ENCODE measurements around the gene FOS.
"Not testable (repeated sequence)": the region's sequence is repeated elsewhere in the genome, so short reads cannot be mapped to it uniquely, and the experiment has no call there.

FOS gene

DNA sequence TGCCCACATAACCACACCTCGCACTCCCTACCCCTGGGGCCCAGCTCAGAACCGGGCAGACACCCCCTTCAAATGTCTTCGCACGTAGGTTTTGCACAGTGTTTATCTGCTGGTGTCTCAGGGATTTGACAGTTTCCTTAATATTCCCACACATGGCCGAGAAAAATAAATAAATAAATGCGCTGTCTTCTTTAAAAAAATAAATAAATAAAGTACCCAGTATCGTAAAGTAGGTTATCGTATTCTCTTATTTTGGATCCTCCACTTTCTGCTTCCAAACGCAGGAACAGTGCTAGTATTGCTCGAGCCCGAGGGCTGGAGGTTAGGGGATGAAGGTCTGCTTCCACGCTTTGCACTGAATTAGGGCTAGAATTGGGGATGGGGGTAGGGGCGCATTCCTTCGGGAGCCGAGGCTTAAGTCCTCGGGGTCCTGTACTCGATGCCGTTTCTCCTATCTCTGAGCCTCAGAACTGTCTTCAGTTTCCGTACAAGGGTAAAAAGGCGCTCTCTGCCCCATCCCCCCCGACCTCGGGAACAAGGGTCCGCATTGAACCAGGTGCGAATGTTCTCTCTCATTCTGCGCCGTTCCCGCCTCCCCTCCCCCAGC lies 710 bp upstream of the FOS start:
- DNase-seq, result no peak

DNA sequence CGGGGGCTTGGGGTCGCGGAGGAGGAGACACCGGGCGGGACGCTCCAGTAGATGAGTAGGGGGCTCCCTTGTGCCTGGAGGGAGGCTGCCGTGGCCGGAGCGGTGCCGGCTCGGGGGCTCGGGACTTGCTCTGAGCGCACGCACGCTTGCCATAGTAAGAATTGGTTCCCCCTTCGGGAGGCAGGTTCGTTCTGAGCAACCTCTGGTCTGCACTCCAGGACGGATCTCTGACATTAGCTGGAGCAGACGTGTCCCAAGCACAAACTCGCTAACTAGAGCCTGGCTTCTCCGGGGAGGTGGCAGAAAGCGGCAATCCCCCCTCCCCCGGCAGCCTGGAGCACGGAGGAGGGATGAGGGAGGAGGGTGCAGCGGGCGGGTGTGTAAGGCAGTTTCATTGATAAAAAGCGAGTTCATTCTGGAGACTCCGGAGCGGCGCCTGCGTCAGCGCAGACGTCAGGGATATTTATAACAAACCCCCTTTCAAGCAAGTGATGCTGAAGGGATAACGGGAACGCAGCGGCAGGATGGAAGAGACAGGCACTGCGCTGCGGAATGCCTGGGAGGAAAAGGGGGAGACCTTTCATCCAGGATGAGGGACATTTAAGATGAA lies 630 bp downstream of the FOS start:
- no peak for DNase-seq

DNA sequence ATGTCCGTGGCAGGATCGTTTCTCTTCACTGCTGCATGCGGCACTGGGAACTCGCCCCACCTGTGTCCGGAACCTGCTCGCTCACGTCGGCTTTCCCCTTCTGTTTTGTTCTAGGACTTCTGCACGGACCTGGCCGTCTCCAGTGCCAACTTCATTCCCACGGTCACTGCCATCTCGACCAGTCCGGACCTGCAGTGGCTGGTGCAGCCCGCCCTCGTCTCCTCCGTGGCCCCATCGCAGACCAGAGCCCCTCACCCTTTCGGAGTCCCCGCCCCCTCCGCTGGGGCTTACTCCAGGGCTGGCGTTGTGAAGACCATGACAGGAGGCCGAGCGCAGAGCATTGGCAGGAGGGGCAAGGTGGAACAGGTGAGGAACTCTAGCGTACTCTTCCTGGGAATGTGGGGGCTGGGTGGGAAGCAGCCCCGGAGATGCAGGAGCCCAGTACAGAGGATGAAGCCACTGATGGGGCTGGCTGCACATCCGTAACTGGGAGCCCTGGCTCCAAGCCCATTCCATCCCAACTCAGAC lies 1.2 kb downstream of the FOS start:
- no peak for DNase-seq

DNA sequence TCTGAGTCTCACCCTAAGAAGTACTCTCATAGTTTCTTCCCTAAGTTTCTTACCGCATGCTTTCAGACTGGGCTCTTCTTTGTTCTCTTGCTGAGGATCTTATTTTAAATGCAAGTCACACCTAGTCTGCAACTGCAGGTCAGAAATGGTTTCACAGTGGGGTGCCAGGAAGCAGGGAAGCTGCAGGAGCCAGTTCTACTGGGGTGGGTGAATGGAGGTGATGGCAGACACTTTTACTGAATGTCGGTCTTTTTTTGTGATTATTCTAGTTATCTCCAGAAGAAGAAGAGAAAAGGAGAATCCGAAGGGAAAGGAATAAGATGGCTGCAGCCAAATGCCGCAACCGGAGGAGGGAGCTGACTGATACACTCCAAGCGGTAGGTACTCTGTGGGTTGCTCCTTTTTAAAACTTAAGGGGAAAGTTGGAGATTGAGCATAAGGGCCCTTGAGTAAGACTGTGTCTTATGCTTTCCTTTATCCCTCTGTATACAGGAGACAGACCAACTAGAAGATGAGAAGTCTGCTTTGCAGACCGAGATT lies 1.7 kb downstream of the FOS start:
- no peak for DNase-seq

DNA sequence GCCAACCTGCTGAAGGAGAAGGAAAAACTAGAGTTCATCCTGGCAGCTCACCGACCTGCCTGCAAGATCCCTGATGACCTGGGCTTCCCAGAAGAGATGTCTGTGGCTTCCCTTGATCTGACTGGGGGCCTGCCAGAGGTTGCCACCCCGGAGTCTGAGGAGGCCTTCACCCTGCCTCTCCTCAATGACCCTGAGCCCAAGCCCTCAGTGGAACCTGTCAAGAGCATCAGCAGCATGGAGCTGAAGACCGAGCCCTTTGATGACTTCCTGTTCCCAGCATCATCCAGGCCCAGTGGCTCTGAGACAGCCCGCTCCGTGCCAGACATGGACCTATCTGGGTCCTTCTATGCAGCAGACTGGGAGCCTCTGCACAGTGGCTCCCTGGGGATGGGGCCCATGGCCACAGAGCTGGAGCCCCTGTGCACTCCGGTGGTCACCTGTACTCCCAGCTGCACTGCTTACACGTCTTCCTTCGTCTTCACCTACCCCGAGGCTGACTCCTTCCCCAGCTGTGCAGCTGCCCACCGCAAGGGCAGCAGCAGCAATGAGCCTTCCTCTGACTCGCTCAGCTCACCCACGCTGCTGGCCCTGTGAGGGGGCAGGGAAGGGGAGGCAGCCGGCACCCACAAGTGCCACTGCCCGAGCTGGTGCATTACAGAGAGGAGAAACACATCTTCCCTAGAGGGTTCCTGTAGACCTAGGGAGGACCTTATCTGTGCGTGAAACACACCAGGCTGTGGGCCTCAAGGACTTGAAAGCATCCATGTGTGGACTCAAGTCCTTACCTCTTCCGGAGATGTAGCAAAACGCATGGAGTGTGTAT lies 2.4 kb downstream of the FOS start:
- no peak for DNase-seq

DNA sequence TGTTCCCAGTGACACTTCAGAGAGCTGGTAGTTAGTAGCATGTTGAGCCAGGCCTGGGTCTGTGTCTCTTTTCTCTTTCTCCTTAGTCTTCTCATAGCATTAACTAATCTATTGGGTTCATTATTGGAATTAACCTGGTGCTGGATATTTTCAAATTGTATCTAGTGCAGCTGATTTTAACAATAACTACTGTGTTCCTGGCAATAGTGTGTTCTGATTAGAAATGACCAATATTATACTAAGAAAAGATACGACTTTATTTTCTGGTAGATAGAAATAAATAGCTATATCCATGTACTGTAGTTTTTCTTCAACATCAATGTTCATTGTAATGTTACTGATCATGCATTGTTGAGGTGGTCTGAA lies 3.0 kb downstream of the FOS start:
- DNase-seq, result no peak

DNA sequence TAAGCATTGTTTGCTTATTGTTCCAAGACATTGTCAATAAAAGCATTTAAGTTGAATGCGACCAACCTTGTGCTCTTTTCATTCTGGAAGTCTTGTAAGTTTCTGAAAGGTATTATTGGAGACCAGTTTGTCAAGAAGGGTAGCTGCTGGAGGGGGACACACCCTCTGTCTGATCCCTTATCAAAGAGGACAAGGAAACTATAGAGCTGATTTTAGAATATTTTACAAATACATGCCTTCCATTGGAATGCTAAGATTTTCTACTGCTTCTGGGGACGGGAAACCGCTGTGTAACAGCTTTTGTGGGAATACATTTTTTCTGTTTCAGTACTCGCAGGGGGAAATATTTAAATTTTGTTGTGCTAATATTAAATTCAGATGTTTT lies 3.5 kb downstream of the FOS start:
- DNase-seq, result no peak

DNA sequence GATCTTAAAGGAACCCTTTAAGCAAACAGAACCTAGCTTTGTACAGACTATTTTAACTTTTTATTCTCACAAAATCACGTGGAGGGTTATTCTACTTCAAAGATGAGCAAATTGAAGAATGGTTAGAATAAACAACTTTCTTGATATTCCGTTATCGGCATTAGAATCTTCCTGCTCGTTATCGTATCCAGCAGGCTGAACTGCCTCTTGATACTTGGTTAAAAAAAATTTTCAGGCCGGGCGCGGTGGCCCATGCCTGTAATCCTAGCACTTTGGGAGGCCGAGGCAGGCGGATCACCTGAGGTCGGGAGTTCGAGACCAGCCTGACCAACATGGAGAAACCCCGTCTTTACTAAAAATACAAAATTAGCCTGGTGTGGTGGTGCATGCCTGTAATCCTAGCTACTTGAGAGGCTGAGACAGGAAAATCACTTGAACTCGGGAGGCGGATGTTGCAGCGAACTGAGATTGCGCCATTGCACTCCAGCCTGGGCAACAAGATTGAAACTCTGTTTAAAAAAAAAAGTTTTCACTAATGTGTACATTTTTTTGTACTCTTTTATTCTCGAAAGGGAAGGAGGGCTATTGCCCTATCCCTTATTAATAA lies 4.0 kb downstream of the FOS start:
- not testable (repeated sequence) for DNase-seq

DNA sequence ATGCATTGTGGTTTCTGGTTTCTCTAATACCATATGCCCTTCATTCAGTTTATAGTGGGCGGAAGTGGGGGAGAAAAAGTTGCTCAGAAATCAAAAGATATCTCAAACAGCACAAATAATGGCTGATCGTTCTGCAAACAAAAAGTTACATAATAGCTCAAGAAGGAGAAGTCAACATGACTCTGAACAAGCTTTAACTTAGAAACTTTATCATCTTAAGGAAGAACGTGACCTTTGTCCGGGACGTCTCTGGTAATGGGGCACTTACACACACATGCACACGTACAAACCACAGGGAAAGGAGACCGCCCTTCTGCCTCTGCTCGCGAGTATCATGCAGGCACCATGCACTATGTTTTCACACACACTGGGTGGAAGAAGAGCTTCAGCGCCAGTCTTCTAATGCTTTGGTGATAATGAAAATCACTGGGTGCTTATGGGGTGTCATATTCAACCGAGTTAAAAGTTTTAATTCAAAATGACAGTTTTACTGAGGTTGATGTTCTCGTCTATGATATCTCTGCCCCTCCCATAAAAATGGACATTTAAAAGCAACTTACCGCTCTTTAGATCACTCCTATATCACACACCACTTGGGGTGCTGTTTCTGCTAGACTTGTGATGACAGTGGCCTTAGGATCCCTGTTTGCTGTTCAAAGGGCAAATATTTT lies 4.7 kb downstream of the FOS start:
- DNase-seq, result peak; percentile 50

DNA sequence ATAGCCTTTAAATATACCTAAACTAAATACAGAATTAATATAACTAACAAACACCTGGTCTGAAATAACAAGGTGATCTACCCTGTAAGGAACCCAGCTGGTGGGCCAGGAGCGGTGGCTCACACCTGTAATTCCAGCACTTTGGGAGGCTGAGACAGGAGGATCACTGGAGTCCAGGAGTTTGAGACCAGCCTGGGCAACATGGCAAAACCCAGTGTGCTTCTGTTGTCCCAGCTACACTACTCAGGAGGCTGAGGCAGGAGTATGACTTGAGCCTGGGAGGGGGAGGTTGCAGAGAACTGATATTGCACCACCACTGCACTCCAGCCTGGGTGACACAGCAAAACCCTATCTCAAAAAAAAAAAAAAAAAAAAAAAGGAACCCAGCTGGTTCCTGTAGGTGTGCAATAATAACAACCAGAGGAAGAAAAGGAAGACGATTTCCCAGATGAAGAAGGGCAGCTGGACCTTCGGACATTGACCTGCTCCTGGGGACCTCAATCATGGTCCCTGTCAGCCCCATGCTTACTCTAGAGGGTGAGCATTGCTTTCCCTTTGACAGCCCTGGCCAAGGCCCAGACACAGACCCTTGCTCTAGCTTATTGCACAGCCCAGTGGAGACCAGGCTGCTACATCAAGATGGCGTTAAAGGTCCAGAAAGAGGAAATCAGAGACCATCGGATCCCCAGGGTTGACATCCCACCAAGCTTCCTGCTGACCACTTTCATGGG lies 5.4 kb downstream of the FOS start:
- DNase-seq, result peak; percentile 46

DNA sequence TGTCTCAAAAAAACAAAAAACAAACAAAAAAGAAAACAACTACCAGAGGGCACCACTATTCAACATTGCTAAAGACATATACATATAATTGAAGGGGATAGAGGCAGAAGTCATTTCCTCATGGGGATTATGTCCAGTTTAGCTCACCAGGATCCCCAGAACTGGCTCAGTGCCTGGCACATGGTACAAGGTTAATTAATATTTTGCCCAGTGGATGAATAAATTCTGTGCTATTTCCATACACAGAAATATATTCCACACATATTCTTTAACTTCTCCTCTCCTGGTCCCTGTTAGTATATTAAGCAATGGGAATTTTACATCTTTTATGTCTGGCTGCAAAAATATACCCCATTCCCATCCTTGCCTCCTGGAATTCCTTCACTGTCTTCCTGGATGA lies 6.7 kb downstream of the FOS start:
- DNase-seq, result no peak

DNA sequence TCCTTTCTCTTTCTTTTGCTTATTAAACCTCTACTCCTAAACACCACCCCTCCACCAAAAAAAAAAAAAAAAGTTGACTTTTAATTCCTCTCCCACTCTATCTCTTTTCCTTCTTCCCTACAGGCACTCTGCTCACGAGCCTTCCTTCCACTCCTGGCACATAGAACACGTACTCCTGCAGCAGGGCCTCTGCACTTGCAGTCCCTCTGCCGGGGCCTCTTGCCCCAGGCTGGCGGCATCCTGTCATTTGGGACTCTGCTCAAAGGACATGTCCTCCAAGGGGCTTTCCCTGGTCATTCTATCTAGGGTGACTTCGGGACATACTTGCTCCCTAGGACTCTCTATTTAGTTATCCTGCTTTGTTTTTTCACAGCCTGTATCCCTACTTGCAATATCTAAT lies 7.7 kb downstream of the FOS start:
- no peak for DNase-seq

DNA sequence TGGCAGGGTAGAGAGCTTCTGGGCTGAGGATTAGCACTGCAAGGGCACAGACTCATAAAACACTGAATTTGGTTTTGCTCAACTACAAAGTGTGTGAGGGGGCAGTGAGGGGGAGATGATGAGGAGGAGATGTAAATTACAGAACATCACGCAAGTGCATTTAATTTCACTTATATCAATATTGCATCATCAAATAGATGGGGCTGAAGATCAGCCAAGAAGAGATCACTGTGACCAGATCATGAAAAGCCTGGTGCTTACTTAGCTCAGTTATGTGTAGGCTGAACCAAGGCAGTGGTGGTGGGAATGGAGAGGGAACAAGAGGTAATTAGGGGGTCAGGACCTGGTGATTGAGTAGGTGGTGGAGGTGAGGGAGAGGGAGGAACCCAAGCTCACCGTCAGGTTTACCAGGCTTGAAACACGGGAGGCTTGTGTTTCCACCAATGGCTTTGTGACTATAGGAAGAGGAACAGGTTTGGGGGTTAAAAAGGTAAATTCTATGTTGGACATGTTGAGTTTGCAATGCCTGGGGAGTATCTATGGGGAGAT lies 11.3 kb downstream of the FOS start:
- no peak for DNase-seq

DNA sequence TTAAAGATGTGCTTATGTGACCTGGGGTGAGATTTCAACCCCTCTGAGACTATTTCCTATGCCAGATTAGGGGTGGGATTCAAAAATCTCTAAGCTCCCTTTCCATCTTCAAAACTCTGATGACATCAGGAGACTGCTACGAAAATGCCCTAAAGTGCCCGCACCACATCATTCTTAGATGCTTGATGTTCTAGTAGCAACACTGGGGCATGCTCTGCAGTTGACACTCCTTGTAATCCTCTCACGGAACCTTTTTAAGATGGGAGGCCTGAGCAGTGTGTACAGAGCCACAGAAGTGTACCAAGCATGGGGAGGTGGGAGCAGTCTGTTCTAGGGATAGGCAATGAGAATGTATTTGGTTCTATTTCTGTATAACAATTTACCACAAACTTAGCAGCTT lies 12.2 kb downstream of the FOS start:
- DNase-seq, result no peak

DNA sequence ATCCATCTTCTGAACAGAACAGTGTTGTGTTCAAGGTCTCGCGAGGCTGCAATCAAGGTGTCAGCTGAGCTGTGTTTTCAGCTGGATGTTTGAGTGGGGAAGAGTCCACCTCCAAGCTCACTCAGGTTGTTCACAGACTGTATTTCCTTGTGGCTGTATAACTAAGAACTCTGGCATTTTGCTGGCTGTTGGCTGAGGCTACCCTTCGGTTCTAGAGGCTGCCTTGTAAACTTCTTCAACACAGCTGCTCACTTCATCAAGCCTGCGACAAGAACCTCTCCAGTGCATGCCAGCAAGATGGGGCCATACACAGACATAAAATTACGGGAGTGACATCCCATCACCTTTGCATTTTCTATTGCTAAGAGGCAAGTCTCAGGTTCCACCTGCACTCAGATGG lies 12.7 kb downstream of the FOS start:
- no peak for DNase-seq

DNA sequence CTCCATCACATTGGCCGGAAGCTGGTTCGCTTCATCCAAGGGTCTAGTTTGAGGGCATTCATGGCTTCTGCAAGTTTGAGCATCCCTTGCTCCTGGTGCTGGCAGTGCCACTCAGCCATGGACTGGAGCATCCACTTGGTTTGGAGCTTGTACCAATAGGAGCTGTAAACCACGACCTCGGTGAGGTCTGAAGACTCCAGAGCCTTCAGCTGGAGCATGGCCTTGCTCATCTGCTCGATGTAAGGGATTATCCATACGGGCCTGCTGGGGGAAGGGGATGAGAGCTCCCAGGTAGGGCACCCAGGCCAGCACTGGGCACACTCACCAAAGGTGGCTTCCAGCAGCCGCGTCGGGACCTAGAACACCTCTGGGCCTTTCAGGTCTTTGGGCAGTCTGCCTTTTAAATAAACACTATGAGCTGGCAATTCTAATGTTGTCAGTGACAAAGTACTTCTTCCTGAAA lies 13.5 kb downstream of the FOS start:
- DNase-seq, result no peak

DNA sequence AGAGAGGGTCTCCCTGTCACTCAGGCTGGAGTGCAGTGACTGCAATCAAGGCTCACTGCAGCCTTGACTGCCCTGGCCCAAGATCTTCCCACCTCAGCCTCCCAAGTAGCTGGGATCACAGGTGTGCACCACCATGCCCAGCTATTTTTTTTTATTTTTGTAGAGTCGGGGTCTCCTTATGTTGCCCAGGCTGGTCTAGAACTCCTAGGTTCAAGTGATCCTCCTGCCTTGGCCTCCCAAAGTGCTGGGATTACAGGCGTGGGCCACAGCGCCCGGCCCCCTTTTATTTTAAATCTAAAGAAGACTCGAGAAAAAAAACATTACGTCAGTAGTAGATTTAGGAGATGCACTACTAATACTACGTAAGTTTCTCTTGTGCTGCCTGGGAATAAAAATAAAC lies 14.3 kb downstream of the FOS start:
- DNase-seq, result no peak

DNA sequence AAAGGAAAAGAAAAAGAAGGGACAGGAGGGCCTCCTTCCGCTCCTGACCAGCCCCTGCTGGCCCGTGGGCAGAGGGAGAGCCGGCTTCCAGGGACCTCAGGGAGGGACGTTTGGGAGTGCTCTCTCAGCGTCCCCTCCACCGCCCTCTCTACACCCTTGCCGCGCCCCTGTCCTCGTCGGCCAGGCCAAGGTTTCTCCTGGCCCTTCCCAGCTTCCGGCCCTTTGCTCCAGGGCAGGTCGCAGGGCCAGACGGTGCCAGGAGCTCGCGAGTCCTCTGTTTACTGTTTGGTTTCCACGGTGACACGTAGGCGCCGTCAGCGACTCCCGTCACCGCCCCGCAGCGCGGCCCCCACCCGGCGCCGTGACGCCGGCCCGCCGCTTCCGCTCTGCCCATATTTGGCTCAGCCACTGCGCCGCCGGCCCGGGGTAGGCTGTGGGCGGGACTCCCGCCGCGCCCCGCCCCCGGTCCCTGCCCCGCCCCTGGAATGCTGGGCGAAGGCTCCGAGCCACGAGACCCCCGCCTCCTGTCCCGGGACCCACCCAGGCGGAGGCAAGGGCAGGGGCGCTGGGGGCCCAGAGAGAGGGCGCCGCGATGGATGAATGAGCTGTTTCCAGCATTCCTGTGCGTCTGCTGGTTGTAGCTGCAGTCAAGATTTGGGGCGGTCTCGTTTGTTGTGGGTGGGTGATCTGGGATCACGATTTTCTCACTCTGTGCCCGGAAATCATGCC lies 15.5 kb downstream of the FOS start:
- DNase-seq, result peak; percentile 45

DNA sequence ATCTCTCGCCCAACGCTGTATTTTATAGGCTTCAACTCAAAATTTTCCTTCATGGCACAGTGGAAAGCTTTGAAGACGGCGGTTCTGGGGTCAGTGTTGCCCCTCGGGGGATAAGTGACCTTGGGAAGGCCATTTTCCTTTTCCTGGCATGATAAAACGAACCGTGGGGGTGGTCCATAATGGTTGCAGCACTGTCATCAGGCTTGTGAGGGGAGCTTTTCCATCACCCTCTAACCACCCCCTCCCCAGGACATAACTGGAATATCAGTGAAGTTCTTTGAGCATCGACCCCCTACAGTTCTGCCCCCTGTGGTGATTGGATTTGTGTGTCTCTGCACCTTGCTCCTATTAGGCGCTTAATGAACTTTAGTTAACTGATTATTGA lies 16.0 kb downstream of the FOS start:
- DNase-seq, result no peak

DNA sequence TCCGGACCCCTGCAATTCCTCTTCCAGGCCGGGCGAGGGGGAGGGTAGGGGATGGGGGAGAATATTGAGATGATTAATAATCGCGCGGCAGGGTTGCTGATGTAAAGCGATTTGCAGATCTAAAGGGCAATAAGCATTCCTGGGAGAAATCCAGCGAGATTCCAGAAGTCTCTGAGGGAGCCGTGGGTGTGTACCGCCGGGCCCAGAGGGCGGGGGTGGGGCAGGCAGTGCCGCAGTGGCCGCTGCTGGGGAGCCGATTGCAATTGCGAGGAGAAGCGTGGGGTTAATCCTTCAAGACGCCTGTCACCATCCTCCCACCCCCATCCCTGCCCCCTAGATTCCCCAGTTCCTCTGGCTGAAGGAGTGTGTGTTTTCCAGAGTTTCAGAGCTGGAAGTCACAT lies 16.4 kb downstream of the FOS start:
- DNase-seq, result no peak
